GM18519 (cell line): ENCODE data around the gene TRMT44.

Experiments used
- ATAC-seq: cut with Tn5 transposase; IDR thresholded peaks from one replicate; pipeline ENCODE4 v1.9.1; 2021; ENCODE audit warnings: mild to moderate bottlenecking, moderate library complexity; ENCODE audit not compliant: unreplicated experiment, low FRiP score

The TRMT44 gene

DNA sequence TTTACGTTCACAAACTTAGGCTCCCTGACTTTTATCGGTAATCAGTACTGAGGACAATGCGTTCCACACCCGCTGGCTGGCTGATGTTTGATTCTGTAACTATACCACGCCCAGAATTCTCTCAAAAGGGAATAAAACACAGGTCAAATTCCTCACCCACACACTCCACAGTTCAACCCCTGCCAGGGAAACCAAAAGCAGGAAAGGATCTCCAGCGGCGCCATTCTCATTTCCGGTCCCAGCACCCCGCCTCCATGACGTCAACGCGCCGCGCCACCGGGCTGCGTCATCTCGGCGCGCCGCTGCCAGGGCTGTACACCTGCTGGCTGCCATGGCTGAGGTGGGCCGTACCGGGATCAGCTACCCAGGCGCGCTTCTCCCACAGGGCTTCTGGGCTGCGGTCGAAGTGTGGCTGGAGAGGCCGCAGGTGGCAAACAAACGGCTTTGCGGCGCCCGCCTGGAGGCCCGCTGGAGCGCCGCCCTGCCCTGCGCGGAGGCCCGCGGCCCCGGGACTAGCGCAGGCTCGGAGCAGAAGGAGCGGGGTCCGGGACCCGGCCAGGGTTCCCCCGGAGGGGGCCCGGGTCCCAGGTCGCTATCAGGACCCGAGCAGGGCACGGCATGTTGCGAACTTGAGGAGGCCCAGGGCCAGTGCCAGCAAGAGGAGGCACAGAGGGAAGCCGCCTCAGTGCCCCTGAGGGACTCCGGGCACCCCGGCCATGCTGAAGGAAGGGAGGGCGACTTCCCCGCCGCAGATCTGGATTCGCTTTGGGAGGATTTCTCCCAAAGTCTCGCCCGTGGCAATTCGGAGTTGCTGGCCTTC is at the start of gene TRMT44, which contains the start of gene ACOX3:
Gene TRMT44 (plus strand): TSS at position 286 of the 820 bp plus-strand sequence. CDS start 46 bp downstream, at position 332.
Gene ACOX3 (minus strand): TSS at position 232 of the 820 bp plus-strand sequence. CDS start 24,202 bp downstream, outside the sequence.
- peak; percentile 66 for ATAC-seq

- ATAC-seq, result no peak
These were observed 49.5 kb upstream of the TRMT44 start for GRCh38 chr4:8391071-8391470.

DNA sequence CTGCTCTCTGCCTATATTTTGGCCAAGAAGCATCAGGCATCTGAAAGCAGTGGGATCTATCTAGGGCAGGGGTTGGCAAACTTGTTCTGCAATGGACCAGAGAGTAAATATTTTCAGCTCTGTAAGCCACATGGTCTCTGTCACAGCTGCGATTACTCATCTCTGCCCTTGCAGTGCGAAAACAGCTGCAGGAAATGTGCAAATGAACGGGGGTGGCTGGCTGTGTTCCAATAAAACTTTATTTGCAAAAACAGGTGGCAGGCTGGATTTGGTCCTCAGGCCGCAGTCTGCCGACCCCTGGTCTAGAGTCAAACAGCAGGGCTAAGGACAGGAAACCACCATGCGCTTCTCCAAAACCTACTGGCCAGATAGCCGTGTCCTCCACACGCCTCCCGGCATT is 48.6 kb upstream of the TRMT44 start:
- ATAC-seq, result peak; percentile 63

DNA sequence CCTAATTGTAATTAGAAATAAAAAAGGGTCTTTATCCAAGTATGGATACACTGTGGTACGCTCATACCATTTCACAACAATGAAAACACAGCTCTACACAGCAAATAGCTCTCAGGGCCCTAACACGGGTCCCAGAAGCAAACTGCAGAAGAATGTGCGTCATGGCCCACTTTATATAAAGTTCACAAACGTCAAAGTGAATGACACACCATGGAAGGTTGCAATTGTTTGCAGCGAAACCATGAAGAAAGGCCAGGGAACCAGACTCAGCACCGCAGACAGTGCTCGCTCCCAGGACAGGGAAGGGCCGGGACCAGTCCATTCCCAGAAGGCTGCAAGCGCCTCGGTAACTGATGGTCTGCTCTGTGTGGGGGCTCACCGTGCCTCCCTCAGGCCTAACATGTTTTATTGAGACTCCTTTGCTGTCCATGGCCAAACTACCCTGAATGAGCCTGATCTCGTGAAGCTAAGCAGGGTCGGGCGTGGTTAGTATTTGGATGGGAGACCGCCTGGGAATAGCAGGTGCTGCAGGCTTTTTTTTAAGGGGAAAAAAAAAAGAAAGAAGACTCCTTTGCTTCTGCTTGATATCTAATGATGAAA is 47.9 kb upstream of the TRMT44 start:
- no peak for ATAC-seq

GRCh38 chr4:8393593-8394038 is 47.0 kb upstream of the TRMT44 start:
- ATAC-seq, result no peak

DNA sequence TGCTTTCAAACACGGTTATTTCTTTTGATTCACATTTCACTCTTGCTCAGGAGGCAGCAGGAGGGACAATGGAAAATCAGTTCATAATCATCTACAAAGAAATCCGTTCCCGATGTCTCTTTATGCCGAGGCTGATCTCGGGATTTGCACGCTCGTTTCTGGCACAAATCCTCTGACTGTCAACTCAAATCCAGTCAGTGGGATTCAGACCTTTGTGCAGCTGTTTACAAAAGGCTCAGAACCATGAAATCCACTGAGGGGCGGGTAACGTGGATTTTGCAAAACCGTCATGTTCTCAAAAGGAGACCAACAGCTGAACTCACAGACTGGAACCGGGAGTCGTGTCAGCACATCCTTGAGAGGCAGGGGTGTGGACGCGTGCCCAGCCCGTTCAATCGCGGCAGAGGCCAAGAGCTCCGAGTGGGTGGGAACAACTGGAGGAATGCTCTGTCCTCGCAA is 46.5 kb upstream of the TRMT44 start:
- ATAC-seq, result no peak

- ATAC-seq, result no peak
These were observed 45.8 kb upstream of the TRMT44 start for GRCh38 chr4:8394806-8395205.

DNA sequence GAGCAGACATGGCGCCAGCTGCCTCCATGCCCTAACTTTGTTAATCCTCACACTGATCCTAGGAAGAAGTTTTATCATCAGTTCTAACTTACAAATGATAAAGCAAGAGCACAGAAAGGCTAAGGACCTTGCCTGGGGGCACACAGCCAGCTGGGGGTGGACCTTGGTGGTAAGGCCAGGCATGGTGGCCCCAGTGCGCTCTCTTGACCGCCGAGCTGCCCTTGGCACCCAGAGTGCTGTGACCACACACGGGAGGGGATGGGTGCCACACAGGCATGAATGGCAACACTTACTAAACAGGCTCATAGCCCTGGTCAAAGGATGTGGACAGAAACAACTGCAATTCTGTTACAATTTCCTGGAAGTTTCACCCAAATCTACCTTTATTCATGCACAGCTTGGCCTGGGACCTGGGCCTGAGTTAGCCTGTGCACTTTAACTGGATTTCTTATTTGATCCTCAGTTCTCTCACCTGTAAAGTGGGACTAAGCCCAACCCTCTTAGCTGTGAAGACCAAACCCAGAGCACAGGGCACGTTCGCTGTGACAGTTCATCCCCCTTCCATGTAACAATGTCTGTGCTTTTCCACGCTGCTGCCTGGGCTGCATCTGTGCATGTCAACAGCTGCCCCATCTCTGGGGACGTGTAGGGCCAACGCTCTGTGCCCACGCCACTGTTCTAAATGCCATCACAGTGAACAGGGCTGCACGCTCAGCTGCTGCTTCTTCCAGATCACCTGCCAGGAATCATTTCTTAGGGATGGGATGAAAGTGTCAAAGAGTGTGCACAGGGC is 44.9 kb upstream of the TRMT44 start:
- no peak for ATAC-seq

DNA sequence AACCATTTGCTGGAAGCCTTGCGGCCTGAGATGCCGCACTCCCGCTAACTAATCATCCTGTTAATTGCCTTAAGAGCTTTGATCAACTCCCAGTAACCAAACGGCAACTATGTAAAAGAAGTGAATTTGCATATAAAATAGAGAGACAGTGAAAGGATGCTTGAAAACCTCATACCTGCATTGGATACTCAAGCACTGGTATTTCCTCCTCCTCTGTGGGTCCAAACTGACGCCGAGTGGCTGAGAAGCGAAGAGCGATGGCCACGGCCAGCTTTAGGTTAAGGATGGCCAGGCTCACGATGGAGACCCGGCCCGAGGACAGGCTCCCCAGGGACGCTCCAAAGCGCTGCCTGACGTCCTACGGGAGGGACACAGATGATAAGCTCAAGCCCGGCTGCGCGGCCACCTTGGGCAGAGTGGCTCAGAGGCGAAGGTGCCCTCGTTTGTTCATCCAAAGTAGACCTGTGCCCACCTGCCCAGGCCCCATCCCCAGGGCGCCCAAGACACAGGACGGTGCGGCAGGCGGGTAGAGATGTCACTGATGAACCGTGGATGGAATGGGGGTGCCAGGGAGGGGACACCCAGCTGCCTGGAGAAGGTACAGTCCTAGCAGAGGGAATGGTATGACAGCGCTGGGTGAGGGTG is 43.7 kb upstream of the TRMT44 start:
- no peak for ATAC-seq

DNA sequence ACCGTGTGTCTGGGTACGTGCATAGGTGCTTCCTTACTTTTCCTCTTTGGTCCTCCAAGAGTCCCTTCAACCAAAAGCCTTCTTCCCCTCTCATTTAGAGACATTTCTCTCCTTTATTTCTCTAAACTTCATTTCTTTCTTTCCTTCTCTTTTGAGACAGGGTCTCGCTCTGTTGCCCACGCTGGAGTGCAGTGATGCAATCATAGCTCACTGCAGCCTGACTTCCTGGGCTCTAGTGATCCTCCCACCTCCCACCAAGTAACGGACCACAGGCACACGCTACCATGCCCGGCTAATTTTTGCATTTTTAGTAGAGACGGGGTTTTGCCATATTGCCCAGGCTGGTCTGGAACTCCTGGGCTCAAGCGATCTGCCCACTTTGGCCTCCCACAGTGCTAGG is 42.2 kb upstream of the TRMT44 start:
- no peak for ATAC-seq

GRCh38 chr4:8399298-8399697 is 41.3 kb upstream of the TRMT44 start:
- no peak for ATAC-seq

DNA sequence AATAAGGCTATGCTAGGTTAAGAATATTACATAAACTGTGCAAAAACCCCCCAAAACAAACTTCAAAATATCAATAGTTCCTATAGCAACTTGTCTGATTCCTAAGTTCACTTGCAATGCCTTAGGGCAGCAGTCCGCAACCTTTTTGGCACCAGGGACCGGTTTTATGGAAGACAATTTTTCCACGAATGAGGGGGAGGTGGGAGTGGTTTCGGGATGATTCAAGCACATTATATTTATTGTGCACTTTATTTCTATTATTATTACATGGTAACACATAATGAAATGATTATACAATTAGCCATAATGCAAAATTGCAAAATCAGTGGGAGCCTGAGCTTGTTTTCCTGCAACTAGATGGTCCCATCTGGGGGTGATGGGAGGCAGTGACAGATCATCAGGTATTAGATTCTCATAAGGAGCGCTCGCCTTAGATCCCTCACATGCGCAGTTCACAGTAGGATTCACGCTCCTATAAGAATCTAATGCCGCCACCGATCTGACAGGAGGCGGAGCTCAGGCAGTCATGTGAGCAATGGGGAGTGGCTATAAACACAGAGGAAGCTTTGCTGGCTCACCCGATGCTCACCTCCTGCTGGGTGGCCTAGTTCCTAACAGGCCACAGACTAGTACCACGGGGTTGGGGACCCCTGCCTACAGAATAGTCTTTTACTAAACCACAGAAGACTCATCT is 39.8 kb upstream of the TRMT44 start:
- no peak for ATAC-seq

DNA sequence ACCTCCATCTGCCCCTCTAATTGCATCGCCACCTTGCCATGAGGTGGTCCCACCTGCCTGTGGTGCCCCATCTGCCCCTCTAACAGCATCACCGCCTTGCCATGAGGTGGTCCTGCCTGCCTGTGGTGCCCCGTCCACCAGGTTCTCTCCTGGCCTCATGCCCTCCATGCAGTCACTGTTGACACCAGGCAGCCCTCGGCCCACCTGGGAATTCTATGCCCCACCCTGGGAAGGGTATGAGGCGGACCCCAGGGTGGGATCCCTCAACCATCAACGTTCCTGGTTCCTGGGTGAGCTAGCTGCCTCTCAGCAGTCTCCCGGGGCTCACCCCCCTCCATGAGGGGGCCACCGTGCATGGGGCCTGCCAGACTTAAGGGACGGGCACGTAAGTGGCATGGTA is 38.9 kb upstream of the TRMT44 start:
- ATAC-seq, result no peak

DNA sequence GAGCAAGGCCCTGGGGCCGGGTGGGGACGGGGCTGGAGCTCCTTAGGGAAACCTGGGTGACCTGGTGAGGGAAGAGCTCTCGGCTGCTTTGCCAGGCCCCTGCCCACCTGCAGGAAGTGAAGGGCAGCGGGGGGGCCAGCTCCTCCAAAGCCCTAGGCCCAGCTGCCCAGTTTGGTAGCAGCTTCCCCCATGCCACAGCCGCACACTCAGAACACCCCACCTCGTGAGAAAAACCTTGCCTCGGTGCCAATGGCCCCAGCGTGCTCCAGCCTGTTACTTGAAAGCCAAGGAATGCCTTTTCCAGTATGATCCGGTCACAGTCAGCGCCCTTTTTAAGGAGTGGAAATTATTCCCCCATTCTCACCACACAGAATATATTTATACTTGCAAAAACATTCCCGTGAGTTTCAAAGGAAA is 38.4 kb upstream of the TRMT44 start:
- ATAC-seq, result no peak

DNA sequence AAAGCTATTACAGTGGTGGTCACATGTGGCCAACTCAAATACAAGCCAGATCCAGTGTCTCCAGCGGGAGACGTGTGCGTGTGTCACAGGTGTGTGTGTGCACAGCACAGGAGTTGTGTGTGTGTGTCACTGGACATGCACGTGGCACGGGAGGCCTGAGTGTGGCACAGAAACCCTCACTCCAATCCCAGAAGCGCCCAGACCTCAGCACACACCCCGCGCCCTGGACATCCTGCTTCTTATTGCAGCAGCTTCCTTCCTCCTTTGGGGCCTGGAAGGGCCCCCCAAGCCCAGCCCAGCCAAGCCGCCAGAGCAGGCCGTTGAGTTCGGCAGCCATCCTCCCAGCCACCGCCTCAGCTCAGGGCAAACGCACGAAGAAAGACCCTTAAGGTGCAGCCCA is 37.9 kb upstream of the TRMT44 start:
- ATAC-seq, result no peak

DNA sequence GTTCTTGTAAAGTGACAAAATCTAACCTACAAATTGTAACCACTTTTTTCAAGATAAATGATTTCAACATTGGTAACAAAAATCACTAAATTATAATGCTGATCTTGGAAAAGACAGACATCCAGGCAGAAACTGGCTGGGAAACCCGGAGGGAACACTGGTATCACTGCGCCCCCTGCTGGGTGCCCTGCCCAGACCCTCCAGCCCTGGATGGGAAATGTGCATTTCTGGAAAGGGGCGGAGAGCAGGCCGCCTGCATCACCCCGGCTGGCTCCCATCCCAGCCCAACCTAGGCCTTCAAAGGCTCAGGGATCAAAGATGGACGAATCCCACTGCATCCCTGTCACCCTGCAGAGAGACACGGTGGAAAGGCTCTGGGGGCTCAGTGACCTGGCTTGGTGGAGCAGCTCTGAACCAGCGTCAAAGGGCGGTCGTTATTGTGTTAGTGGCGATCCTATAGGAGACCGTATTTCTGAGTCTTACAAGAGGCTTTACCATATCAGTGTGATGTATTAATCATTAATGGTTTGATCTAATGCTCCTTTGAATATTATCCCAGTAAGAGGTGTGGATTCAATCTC is 37.3 kb upstream of the TRMT44 start:
- ATAC-seq, result no peak

GRCh38 chr4:8403976-8404375 is 36.6 kb upstream of the TRMT44 start:
- ATAC-seq, result no peak

- no peak for ATAC-seq
These were observed 35.6 kb upstream of the TRMT44 start for GRCh38 chr4:8404791-8405515.

DNA sequence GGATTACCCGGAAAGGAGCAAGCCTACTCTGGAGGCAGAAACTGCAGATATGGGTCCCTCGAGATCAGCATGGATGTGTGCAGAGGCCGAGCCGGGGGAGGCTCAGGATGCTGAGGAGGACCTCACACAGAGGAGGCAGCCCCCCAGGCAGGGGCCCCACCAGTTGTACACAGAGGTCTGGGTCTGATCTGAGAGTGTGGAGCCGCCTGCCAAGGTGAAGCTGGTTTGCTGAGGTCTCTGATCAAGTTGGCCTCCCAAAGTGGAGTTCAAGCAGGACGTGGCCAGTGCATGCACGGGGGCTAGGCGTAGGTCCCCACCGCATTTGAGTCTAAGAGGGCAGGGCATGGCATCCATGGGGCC is 35.1 kb upstream of the TRMT44 start:
- ATAC-seq, result no peak
